Activated CD8-positive, alpha-beta memory T cell treated with anti-CD3 and anti-CD28 coated beads for 36 hours (primary cell): ENCODE measurements around the gene OR2L13. TPM values are rescaled to one million over a fixed set of nuclear protein-coding genes. Genes with fewer than 3 reads are reported as not detected.
"Not testable (repeated sequence)": the region's sequence is repeated elsewhere in the genome, so short reads cannot be mapped to it uniquely, and the experiment has no call there.

Experiments used
- CTCF ChIA-PET: fragments of 350-600 bp; sonication (Branson Sonifier 250); formaldehyde crosslinking; loops from one replicate; lab custom pipeline; 2021; ENCODE audit warnings: antibody characterized with exemption; lab: Charles Lee
- POLR2A ChIA-PET: fragments of 350-600 bp; sonication (Branson Sonifier 250); formaldehyde crosslinking; loops from one replicate; lab custom pipeline; 2021; ENCODE audit warnings: antibody characterized with exemption; lab: Charles Lee
- total RNA-seq, 2 experiments: library from RNA; stranded (reverse); gene quantifications; one replicate each; pipeline ENCODE4 v1.2.3, GENCODE V29; 2021

OR2L13 gene, protein sequence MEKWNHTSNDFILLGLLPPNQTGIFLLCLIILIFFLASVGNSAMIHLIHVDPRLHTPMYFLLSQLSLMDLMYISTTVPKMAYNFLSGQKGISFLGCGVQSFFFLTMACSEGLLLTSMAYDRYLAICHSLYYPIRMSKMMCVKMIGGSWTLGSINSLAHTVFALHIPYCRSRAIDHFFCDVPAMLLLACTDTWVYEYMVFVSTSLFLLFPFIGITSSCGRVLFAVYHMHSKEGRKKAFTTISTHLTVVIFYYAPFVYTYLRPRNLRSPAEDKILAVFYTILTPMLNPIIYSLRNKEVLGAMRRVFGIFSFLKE
- not detected for total RNA-seq

DNA sequence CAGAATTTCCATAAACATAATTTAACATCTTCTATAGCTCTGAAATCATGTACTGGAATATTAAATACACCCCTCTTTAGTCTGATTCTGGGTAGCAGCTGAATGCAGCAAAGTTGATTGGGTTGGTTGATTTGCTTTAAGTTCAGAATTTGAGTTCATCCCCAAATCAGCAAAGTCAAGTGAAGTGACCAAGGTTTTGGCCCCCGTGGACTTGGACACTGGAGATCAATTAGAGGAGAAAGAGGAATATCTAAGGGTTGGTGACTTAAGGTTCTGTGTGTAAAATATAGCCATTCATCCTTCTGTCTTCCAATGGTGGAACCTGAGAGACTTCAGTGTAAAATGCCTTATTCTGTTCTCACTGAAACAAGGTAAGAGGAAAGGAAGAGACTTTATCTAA, at the start of gene OR2L13:
TSS of gene OR2L13 (plus strand) at position 301 of the 400 bp plus-strand sequence. CDS start 4,192 bp downstream, outside the sequence.
- CTCF ChIA-PET: no interaction called here
- POLR2A ChIA-PET: no interaction called here

DNA sequence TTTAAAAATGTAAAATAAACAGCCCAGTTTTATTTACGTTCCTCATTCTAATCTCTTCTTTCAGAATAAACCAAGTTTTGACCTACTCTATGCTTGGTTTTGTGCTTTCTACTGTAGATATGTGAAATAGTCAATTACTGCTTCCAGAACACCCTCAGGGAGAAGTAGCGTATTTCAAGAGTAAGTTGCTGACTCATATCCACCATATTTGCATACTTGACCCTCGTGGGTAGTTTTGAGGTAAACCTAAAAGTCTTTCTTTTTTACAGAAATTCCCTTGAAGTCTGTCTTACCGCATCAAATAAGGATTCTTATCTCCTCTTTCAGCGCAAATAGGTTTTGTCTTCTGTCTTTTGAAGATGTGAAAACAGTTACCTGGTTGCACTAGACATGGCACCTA, 49.8 kb upstream of the OR2L13 start:
- CTCF ChIA-PET: no interaction called here

DNA sequence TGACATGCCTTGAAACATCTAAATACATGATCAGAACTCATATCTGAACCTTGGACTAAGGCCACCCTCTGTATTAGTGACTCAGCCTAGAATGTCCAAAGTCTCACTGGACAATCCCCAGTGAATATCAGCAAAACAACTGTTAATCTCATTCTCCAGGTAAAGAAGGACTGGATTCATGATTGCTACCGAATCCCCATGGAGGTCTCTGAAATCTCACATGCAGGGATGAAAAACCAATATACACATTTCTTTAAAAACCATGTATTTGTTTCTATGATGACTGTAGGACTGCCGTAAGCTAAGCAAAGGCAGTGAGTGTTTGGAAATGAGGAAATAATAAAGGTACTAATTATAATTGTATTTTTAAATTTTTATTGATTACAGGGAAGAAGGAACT, 48.4 kb upstream of the OR2L13 start, which contains the start of gene OR2L3:
TSS of gene OR2L3 (plus strand) at position 301 of the 400 bp plus-strand sequence. CDS start 13,846 bp downstream, outside the sequence.
- ChIA-PET POLR2A (no interaction called here), CTCF (no interaction called here)

More for the DNA sequence above, 49.8 kb upstream of the OR2L13 start:
- POLR2A ChIA-PET: no interaction called here

DNA sequence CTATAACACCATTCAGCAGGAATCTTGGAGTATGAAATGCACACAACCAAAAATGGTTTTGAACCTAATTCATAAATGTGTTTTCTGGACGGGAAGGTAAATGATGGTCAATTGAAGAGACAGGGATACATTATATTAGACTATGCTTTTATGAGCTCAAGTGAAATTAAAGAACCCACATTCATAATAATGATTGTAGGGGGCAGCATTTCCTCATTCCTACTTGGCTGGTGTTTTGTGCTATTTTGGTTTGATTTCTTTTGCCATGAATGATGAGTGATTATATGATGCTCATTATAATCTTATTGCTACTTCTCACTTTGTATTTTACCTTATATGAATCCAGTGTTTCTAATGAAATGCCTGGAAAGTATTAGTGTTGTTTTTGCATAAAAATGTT, 48.0 kb upstream of the OR2L13 start:
- POLR2A ChIA-PET: no interaction called here
- CTCF ChIA-PET: no interaction called here

DNA sequence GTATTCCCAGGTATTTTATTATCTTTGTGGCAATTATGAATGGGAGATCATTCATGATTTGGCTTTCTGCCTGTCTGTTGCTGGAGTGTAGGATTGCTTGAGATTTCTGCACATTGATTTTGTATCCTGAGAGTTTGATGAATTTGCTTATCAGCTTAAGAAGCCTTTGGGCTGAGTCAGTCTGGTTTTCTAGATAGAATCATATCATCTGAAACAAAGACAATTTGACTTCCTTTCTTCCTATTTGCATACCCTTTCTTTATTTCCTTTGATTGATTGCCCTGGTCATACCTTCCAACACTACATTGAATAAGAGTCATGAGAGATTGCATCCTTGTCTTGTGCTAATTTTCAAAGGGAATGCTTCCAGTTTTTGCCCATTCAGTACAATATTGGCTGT, 40.3 kb upstream of the OR2L13 start:
- ChIA-PET POLR2A (no interaction called here), CTCF (no interaction called here)

DNA sequence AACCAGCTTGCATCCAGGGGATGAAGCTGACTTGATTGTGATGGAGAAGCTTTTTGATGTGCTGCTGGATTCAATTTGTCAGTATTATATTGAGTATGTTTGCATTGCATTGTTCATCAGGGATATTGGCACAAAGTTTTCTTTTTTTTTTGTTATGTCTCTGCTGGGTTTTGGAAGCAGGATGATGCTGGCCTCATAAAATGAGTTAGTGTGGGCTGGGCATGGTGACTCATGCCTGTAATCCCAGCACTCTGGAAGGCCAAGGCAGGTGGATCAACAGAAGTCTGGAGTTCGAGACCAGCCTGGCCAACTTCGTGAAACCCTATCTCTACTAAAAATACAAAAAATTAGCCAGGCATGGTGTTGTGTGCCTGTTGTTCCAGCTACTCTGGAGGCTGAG, 39.7 kb upstream of the OR2L13 start:
- ChIA-PET POLR2A (no interaction called here), CTCF (no interaction called here)

DNA sequence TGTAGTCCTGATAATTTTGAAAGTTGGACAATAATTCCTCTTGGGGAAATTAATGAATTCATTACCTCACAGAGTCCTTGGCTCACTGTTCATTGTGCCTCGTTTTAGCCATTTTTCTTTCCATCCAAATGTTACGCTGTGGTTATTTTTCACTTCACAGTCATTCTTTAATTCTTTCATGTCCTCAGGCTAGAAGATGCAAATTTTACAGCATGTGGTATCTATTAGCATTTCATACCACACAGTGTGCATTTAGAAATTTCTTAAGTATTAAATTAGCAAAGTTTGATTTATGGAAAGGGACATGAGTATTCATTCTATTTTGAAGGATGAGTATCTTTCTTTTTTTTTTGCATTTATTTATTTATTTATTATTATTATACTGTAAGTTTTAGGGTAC, 29.9 kb upstream of the OR2L13 start:
- POLR2A ChIA-PET: no interaction called here
- CTCF ChIA-PET: no interaction called here

DNA sequence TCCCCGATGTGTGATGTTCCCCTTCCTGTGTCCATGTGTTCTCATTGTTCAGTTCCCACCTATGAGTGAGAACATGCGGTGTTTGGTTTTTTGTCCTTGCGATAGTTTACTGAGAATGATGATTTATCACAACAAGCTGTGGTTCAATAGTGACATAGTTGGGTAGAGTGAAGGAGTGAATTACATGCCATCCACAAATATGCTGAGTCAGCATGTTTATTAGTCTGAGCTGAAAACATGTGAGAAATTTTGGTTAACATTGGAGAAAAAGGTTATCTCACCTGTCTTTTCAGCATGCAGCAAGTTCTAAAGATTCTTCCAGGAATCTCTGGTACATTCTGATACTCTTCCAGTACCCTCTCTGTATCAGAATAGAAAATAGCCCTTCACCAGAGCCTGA, 29.4 kb upstream of the OR2L13 start:
- CTCF ChIA-PET: no interaction called here
- POLR2A ChIA-PET: no interaction called here

DNA sequence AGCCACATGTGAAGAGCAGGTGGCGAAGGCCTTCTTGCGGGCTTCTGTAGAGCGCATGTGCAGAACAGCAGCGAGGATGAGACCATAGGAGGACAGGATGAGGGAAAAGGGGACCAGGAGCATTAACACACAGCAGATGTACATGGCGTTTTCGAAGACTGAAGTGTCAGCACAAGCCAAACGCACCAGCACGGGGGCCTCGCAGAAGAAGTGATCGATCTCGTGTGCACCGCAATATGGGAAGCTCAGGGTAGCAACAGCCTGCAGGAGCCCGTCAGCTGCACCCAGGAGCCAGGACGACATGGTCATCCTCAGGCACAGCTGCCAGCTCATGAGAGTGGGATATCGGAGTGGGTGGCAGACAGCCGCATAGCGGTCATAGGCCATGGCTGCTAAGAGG, 11.1 kb upstream of the OR2L13 start:
- POLR2A ChIA-PET, CTCF ChIA-PET: not testable (repeated sequence)

DNA sequence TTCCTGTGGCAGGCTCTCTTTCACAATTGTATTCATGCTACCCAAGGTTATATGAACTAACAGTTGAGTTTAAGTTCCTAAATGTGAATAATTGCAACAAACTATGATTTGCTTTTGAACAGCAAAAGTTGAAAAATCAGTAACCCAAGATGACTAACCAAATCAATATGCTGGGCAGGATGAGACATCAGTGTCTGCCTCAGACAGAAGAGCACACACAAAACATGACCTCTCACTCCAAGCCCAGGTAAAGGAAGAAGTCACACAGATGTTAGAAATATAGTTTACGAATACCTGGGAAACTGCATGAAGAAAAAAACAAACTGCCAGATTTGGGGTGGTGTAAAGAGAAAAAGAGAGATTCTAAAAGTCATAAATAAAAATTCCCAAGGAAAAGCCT, 3.5 kb downstream of the OR2L13 start:
- POLR2A ChIA-PET: no interaction called here

DNA sequence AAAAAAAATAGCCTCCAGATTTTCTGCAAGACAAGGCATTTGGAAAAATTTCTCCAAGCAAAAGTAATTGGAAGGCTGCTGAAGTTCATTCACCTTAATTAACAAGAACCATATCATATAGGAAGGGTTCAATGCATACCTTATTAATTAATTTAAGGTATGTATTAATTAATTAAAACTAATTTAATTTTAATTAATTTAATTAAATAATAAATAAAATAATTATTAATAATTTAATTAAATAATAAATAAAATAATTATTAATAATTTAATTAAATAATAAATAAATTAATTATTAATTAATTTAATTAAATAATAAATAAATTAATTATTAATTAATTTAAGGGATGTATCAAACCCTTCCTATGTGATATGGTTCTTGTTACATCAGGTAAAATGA, 7.9 kb downstream of the OR2L13 start:
- POLR2A ChIA-PET: no interaction called here
- CTCF ChIA-PET: no interaction called here

More for the DNA sequence above, 3.5 kb downstream of the OR2L13 start:
- CTCF ChIA-PET: no interaction called here

DNA sequence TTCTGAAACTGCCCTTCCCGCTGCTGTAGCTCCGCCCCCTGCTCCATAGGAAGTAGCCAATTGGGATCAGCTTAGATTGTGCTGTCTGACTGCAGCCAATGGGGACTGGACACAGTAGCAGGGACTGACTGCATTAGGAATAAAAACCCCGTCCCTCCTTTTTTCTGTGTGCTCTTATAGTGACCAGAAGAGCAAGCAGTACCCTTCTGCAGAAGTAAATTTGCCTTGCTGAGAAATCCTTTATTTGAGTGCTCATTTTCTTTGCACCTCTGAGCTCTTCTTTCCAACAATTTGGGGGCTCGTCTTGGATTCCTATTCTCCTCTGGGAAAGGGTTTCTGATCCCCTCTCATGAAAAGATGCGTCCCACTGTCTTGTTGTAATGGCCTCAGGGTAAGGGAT, 16.2 kb downstream of the OR2L13 start:
- CTCF ChIA-PET: no interaction called here
- POLR2A ChIA-PET: no interaction called here

DNA sequence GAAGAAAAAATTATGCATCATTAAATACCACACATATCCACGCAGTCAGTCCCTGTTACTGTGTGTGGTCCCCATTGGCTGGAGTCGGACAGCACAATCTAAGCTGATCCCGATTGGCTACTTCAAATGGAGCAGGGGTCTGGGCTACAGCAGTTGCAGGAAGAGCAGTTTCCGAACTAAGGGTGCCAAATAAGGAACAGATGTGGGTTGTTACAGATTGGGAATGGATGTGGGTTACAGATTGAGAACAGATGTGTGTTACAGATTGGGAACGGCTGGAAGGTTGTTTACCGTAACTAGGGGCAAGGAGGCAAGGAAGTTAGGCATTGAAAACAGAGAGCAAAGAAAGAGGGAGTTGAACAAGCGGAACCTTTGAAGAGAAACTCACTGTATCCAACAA, 19.9 kb downstream of the OR2L13 start:
- ChIA-PET POLR2A (no interaction called here), CTCF (no interaction called here)

DNA sequence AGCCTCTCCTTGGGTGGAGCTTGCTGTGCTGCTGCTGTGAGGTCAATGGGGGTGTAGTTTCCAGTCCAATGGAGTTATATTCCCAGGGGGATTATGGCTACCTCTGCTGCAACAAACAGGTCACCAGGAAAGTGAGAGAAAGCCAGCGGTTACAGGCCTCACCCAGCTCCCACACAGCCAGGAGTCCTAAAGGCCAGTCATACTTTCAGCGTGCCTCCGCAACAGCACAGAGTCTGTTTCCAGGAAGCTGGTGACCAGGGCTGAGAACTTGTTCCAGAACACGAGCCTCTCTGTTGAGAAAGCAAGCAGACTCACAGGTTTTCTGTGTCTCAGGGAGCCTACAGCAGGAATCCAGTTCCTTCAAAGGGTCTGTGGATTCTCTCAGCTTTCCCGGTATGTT, 32.7 kb downstream of the OR2L13 start:
- ChIA-PET CTCF (no interaction called here), POLR2A (no interaction called here)

DNA sequence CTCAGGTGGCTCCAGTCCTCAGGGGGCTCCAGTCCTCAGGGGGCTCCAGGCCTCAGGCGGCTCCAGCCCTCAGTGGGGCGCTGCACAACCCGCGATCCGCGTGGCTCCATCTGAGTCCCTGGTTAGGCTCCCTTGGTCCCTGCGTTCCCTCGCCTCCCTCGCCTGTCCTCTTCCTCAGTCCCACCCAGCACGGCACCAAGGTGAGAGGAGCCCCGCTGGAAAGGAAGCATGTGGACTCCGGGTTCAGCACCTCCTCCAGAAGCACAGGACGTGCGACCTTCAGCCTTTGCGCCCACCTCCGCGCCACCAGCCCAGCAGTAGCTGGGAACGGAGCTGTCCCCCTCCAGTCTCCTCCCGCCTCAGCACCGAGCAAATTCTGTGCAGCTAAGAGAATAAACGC, 41.8 kb downstream of the OR2L13 start:
- POLR2A ChIA-PET: no interaction called here
- CTCF ChIA-PET: no interaction called here

DNA sequence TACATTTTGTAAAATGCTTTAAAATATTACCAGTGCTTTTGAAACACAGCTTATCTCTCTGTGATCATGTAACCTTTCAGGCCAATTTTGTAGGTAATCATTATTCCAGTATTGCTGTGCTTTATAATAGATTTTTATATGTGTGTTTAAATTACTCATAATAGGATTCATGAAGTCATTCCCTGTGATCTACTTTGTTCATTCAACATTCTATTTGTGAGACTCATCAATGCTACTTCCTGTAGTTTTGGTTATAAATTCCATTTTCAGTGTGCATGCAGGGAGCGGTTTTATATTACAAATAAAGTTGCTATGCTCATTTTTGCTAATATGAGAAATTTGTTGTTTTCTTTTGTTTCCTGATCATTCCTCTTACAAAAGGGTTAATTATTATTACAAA, 45.9 kb downstream of the OR2L13 start:
- CTCF ChIA-PET: no interaction called here
- POLR2A ChIA-PET: no interaction called here

DNA sequence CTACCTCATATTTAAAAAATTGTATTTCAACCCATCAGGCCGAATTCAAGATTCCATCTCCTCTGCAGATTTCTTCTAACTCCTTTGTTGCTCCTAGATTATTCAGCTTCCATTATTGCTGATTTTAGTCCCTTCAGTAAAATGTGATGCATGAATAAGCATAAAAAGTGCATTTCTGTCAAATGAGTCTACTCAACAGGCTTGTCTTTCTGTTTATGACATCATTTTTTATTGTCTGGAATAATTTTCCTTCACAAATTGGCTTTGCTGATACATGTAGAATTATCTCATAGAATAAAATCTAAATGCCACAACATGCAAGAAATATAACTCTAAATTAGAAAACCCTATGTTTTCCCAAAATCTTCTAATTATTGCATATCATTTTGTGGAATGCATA, 48.3 kb downstream of the OR2L13 start:
- CTCF ChIA-PET: no interaction called here
- POLR2A ChIA-PET: no interaction called here

DNA sequence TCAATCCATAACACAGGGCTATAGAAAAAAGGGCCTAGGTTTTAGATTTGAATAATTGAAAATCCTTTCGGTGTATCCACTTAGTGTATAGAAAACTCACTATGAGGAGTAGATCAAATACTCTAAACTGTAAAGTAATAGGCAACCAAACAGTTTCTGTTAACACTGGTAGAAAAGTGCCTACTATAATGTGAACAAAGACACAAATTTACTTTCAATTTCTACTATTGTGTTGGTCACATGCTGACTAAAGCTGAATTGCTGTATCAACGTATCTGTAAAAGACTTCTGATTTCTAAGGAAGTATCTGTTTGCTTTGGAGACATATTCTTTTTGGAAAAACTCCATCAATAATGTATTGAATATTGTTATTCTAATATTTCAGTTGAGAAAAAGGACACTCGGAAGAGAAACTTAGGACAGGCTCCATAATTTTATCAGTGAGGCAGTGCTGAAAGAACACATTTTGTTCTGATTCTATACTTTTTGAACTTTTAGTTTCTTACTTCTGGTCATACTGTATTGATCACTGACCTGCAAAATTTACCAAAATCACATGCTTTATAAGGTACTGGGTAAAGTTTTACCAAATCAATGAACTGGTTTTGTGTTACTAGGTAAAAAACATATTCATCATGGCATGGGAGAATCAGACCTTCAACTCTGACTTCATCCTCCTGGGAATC, 49.7 kb downstream of the OR2L13 start, which contains the start of gene OR2M5:
TSS of gene OR2M5 (plus strand) at position 636 of the 686 bp plus-strand sequence. CDS start at position 636, 0 bp downstream.
- ChIA-PET CTCF (no interaction called here), POLR2A (no interaction called here)
